Stomach smooth muscle (tissue), 2 donors: ENCODE data around the gene HSPB6.
"Not testable (repeated sequence)": the region's sequence is repeated elsewhere in the genome, so short reads cannot be mapped to it uniquely, and the experiment has no call there.

Experiments
- H3K27ac ChIP-seq: one replicate; pipeline ENCODE4 v1.7.0; 2013; ENCODE audit warnings: mild to moderate bottlenecking, low read length, inconsistent platforms
- H3K27me3 ChIP-seq, 2 donors: one replicate each; pipeline ENCODE4 v1.7.0; 2013; ENCODE audit warnings: low read length in 2 of 2; ENCODE audit not compliant: insufficient read depth in 2 of 2, control insufficient read depth in 1 of 2
- H3K36me3 ChIP-seq, 2 donors: one replicate each; pipeline ENCODE4 v1.7.0; 2013; ENCODE audit warnings: low read length in 2 of 2; ENCODE audit not compliant: control insufficient read depth in 2 of 2, insufficient read depth in 2 of 2
- H3K4me1 ChIP-seq: one replicate; pipeline ENCODE4 v1.7.0; 2013; ENCODE audit warnings: low read length; ENCODE audit not compliant: control insufficient read depth, insufficient read depth
- H3K4me3 ChIP-seq, 2 donors: one replicate each; pipeline ENCODE4 v1.7.0; 2013; ENCODE audit warnings: low read length in 2 of 2
- H3K9ac ChIP-seq, 2 donors: one replicate each; pipeline ENCODE4 v1.7.0; 2013; ENCODE audit warnings: low read length in 2 of 2, mild to moderate bottlenecking in 1 of 2
- H3K9me3 ChIP-seq, 2 donors: one replicate each; pipeline ENCODE4 v1.7.0; 2013; ENCODE audit warnings: low read length in 2 of 2; ENCODE audit not compliant: control insufficient read depth in 2 of 2
- donor health status: healthy.
- donor health status: Pancreatic carcinoma.

The HSPB6 gene

GRCh38 chr19:35775298-35776101 is 18.7 kb upstream of the HSPB6 start, which contains the start of gene ARHGAP33:
ARHGAP33 (plus strand) TSS chr19:35775564; CDS start chr19:35775659, 95 bp downstream.
- Histone ChIP-seq H3K9me3 (no peaks in the 10 kb centered on the region), H3K36me3 (peaks cover 4 to 6% of the 10 kb centered on the region in 2 donors), H3K4me3 (peak within 1 kb of the TSS; percentile 62 to 80), H3K4me1 (peaks cover 21% of the 10 kb centered on the region), H3K27me3 (no peaks in the 10 kb centered on the region), H3K27ac (no peak within 1 kb of the TSS), H3K9ac (peak within 1 kb of the TSS; percentile 55 to 57)

- Histone ChIP-seq H3K36me3 (peaks cover 4 to 6% of the 10 kb centered on the region in 2 donors), H3K4me3 (peak overlapping the region; percentile 62 to 80), H3K9me3 (no peaks in the 10 kb centered on the region)
Measured at GRCh38 chr19:35775046-35775297, 18.1 kb upstream of the HSPB6 start.

GRCh38 chr19:35774274-35775045 is 17.6 kb upstream of the HSPB6 start:
- Histone ChIP-seq H3K9ac (peak overlapping the region in 1 of 2 donors; percentile 36), H3K9me3 (no peaks in the 10 kb centered on the region), H3K4me3 (peak overlapping the region; percentile 62 to 80), H3K27me3 (no peaks in the 10 kb centered on the region), H3K27ac (no peak overlapping the region), H3K4me1 (peaks cover 21% of the 10 kb centered on the region), H3K36me3 (peaks cover 4 to 6% of the 10 kb centered on the region in 2 donors)

More at GRCh38 chr19:35775046-35775297, 18.1 kb upstream of the HSPB6 start:
- peak overlapping the region in 1 of 2 donors; percentile 36 for H3K9ac ChIP-seq
- H3K4me1 ChIP-seq: peaks cover 21% of the 10 kb centered on the region
- no peaks in the 10 kb centered on the region for H3K27me3 ChIP-seq
- H3K27ac ChIP-seq: no peak overlapping the region

- no peaks in the 10 kb centered on the region for H3K9me3 ChIP-seq
Measured at GRCh38 chr19:35773020-35773806, 16.4 kb upstream of the HSPB6 start.

GRCh38 chr19:35772362-35772761 is 15.5 kb upstream of the HSPB6 start:
- H3K9ac ChIP-seq, H3K4me3 ChIP-seq, H3K36me3 ChIP-seq, H3K27me3 ChIP-seq, H3K9me3 ChIP-seq, H3K27ac ChIP-seq: not testable (repeated sequence)
- peaks cover 26% of the 10 kb centered on the region for H3K4me1 ChIP-seq

More at GRCh38 chr19:35773020-35773806, 16.4 kb upstream of the HSPB6 start:
- no peak overlapping the region for H3K27ac ChIP-seq
- no peaks in the 10 kb centered on the region for H3K27me3 ChIP-seq
- H3K9ac ChIP-seq: no peak overlapping the region
- peaks cover 0 to 3% of the 10 kb centered on the region in 2 donors for H3K36me3 ChIP-seq
- peaks cover 22% of the 10 kb centered on the region for H3K4me1 ChIP-seq
- no peak overlapping the region for H3K4me3 ChIP-seq

GRCh38 chr19:35768082-35768421 is 11.2 kb upstream of the HSPB6 start:
- Histone ChIP-seq H3K27me3 (no peaks in the 10 kb centered on the region), H3K9ac (peak overlapping the region in 1 of 2 donors; percentile 36), H3K4me1 (peaks cover 5% of the 10 kb centered on the region), H3K27ac (no peak overlapping the region), H3K4me3 (no peak overlapping the region), H3K9me3 (no peaks in the 10 kb centered on the region), H3K36me3 (peaks cover 4 to 12% of the 10 kb centered on the region in 2 donors)

GRCh38 chr19:35767288-35768081 is 10.7 kb upstream of the HSPB6 start:
- no peak overlapping the region for H3K27ac ChIP-seq
- peaks cover 4 to 12% of the 10 kb centered on the region in 2 donors for H3K36me3 ChIP-seq
- H3K4me3 ChIP-seq: no peak overlapping the region
- no peaks in the 10 kb centered on the region for H3K9me3 ChIP-seq
- no peak overlapping the region for H3K9ac ChIP-seq
- H3K4me1 ChIP-seq: peaks cover 5% of the 10 kb centered on the region
- H3K27me3 ChIP-seq: no peaks in the 10 kb centered on the region

GRCh38 chr19:35766571-35767104 is 9.8 kb upstream of the HSPB6 start:
- H3K4me1 ChIP-seq: peaks cover 5% of the 10 kb centered on the region
- H3K27me3 ChIP-seq: no peaks in the 10 kb centered on the region
- H3K27ac ChIP-seq: no peak overlapping the region
- H3K9me3 ChIP-seq: no peaks in the 10 kb centered on the region
- H3K4me3 ChIP-seq: no peak overlapping the region
- peaks cover 10 to 18% of the 10 kb centered on the region in 2 donors for H3K36me3 ChIP-seq
- no peak overlapping the region for H3K9ac ChIP-seq

GRCh38 chr19:35764432-35765315 is 7.8 kb upstream of the HSPB6 start:
- no peak overlapping the region for H3K27ac ChIP-seq
- H3K4me3 ChIP-seq: no peak overlapping the region
- no peaks in the 10 kb centered on the region for H3K9me3 ChIP-seq
- H3K27me3 ChIP-seq: no peaks in the 10 kb centered on the region
- peaks cover 10 to 21% of the 10 kb centered on the region in 2 donors for H3K36me3 ChIP-seq
- no peak overlapping the region for H3K9ac ChIP-seq
- peaks cover 7% of the 10 kb centered on the region for H3K4me1 ChIP-seq
